Left kidney (tissue), 2 donors: ENCODE data around the gene TMPRSS13. TPM values are rescaled to one million over a fixed set of nuclear protein-coding genes. Genes with fewer than 3 reads are reported as not detected.
"Not testable (repeated sequence)": the region's sequence is repeated elsewhere in the genome, so short reads cannot be mapped to it uniquely, and the experiment has no call there.

Experiments used
- DNase-seq: peaks from one replicate; pipeline ENCODE4 v3.0.0-alpha.2; 2013
- polyA plus RNA-seq: library from polyadenylated mRNA; unstranded; fragments of 120-200 nt; gene quantifications from one replicate; pipeline ENCODE4 v1.2.1, GENCODE V29; 2013; ENCODE audit not compliant: insufficient read length

The TMPRSS13 gene
- polyA plus RNA-seq, 1 donor, result 0.58 TPM

- no peak for DNase-seq
Measured at GRCh38 chr11:117950993-117951961, 22.1 kb upstream of the TMPRSS13 start.

GRCh38 chr11:117950301-117950700 lies 21.1 kb upstream of the TMPRSS13 start:
- DNase-seq, result no peak

- DNase-seq, result no peak
Measured at GRCh38 chr11:117949062-117949461, 19.9 kb upstream of the TMPRSS13 start.

GRCh38 chr11:117948466-117948865 lies 19.3 kb upstream of the TMPRSS13 start:
- not testable (repeated sequence) for DNase-seq

GRCh38 chr11:117947751-117948150 lies 18.5 kb upstream of the TMPRSS13 start:
- DNase-seq, result not testable (repeated sequence)

- DNase-seq, result peak; percentile 90
Measured at GRCh38 chr11:117946842-117947526, 17.8 kb upstream of the TMPRSS13 start.

- DNase-seq, result no peak
Measured at GRCh38 chr11:117946156-117946841, 17.1 kb upstream of the TMPRSS13 start.

GRCh38 chr11:117945047-117945810 lies 16.0 kb upstream of the TMPRSS13 start:
- no peak for DNase-seq

- no peak for DNase-seq
Measured at GRCh38 chr11:117944554-117944953, 15.4 kb upstream of the TMPRSS13 start.

GRCh38 chr11:117941976-117942654 lies 12.9 kb upstream of the TMPRSS13 start:
- DNase-seq, result no peak

- DNase-seq, result no peak
Measured at GRCh38 chr11:117941163-117941707, 12.0 kb upstream of the TMPRSS13 start.

- no peak for DNase-seq
Measured at GRCh38 chr11:117940736-117941135, 11.5 kb upstream of the TMPRSS13 start.

- DNase-seq, result no peak
Measured at GRCh38 chr11:117936973-117937372, 7.8 kb upstream of the TMPRSS13 start.

GRCh38 chr11:117934526-117935307 lies 5.5 kb upstream of the TMPRSS13 start:
- no peak for DNase-seq

GRCh38 chr11:117933930-117934329 lies 4.7 kb upstream of the TMPRSS13 start:
- no peak for DNase-seq

- DNase-seq, result no peak
Measured at GRCh38 chr11:117933475-117933874, 4.3 kb upstream of the TMPRSS13 start.

GRCh38 chr11:117932947-117933346 lies 3.7 kb upstream of the TMPRSS13 start:
- DNase-seq, result no peak

- DNase-seq, result no peak
Measured at GRCh38 chr11:117932426-117932825, 3.2 kb upstream of the TMPRSS13 start.

- no peak for DNase-seq
Measured at GRCh38 chr11:117931971-117932370, 2.8 kb upstream of the TMPRSS13 start.

GRCh38 chr11:117931331-117931950 lies 2.2 kb upstream of the TMPRSS13 start:
- DNase-seq, result no peak
